Cardiac muscle cell (in vitro differentiated cells and primary cell): Measurements from ENCODE around the gene ZFAND3. TPM values are rescaled to one million over a fixed set of nuclear protein-coding genes. Genes with fewer than 3 reads are reported as not detected.

Source experiments
- DNase-seq, 2 donors: peaks; one replicate each; pipeline versions ENCODE4 v3.0.0 to v3.0.0-alpha.2; 2010 to 2017; ENCODE audit warnings: low read depth in 1 of 2, low spot score in 1 of 2
- H3K27ac ChIP-seq: fragments of 200-600 bp; sonication (generic); 2 replicates; pipeline ENCODE4 v1.5.1; 2016
- H3K27me3 ChIP-seq: fragments of 200-600 bp; sonication (generic); 2 replicates; pipeline ENCODE4 v1.6.0; 2016; ENCODE audit warnings: control low read depth
- H3K36me3 ChIP-seq: fragments of 200-600 bp; sonication (generic); 2 replicates; pipeline ENCODE4 v1.5.1; 2016; ENCODE audit warnings: control low read depth
- H3K4me1 ChIP-seq: fragments of 200-600 bp; sonication (generic); 2 replicates; pipeline ENCODE4 v1.8.1; 2017; ENCODE audit warnings: low read depth, mild to moderate bottlenecking, mixed run types
- H3K4me3 ChIP-seq: fragments of 200-600 bp; sonication (generic); 2 replicates; pipeline ENCODE4 v1.5.1; 2016; ENCODE audit warnings: mild to moderate bottlenecking
- H3K9me3 ChIP-seq: fragments of 200-600 bp; sonication (generic); 2 replicates; pipeline ENCODE4 v1.5.1; 2017; ENCODE audit warnings: low read depth, mild to moderate bottlenecking, control low read depth
- CTCF ChIP-seq: IDR thresholded peaks from 2 replicates; pipeline ENCODE4 v1.5.1; 2012; ENCODE audit warnings: low read depth, mild to moderate bottlenecking, low read length
- polyA plus RNA-seq: library from polyadenylated mRNA; unstranded; fragments of >200 nt; fragmentation: Nextera tagmentation; extraction: Ambion mirVana; gene quantifications from 2 replicates; pipeline ENCODE4 v1.2.1, GENCODE V29; 2016
- total RNA-seq: library from RNA; depleted of rRNA; stranded (reverse); fragments of >200 nt; gene quantifications from 2 replicates; pipeline ENCODE4 v1.2.3, GENCODE V29; 2016

The ZFAND3 gene
- total and polyA plus RNA-seq, 2 experiments from 2014 or later = 49.9 to 68.0 TPM

GRCh38 chr6:38141716-38142115 lies 322.2 kb downstream of the ZFAND3 start:
- Histone ChIP-seq H3K27ac (no peak overlapping the region), H3K36me3 (no peaks in the 10 kb centered on the region), H3K27me3 (no peaks in the 10 kb centered on the region), H3K4me1 (peaks cover 15% of the 10 kb centered on the region), H3K9me3 (no peaks in the 10 kb centered on the region), H3K4me3 (no peak overlapping the region)
- no peak for TF ChIP-seq CTCF
- DNase-seq = no peak

- H3K27ac ChIP-seq = peak overlapping the region; percentile 55
- TF ChIP-seq CTCF = no peak
Observed at GRCh38 chr6:38142178-38142902, 322.8 kb downstream of the ZFAND3 start.

GRCh38 chr6:38143191-38144150 lies 323.9 kb downstream of the ZFAND3 start:
- H3K36me3 ChIP-seq = no peaks in the 10 kb centered on the region
- H3K4me1 ChIP-seq = peaks cover 12% of the 10 kb centered on the region
- peak in 1 of 2 donors; percentile 26 for DNase-seq
- peak overlapping the region; percentile 55 for H3K27ac ChIP-seq
- no peak for TF ChIP-seq CTCF
- no peaks in the 10 kb centered on the region for H3K9me3 ChIP-seq
- H3K4me3 ChIP-seq = no peak overlapping the region
- no peaks in the 10 kb centered on the region for H3K27me3 ChIP-seq

More at GRCh38 chr6:38142178-38142902, 322.8 kb downstream of the ZFAND3 start:
- H3K27me3 ChIP-seq = no peaks in the 10 kb centered on the region
- no peak for DNase-seq
- peaks cover 15% of the 10 kb centered on the region for H3K4me1 ChIP-seq
- no peak overlapping the region for H3K4me3 ChIP-seq
- H3K9me3 ChIP-seq = no peaks in the 10 kb centered on the region
- no peaks in the 10 kb centered on the region for H3K36me3 ChIP-seq

- TF ChIP-seq CTCF = no peak
- DNase-seq = no peak
- H3K27me3 ChIP-seq = no peaks in the 10 kb centered on the region
- no peak overlapping the region for H3K27ac ChIP-seq
- peaks cover 12% of the 10 kb centered on the region for H3K4me1 ChIP-seq
- no peaks in the 10 kb centered on the region for H3K9me3 ChIP-seq
- no peaks in the 10 kb centered on the region for H3K36me3 ChIP-seq
- no peak overlapping the region for H3K4me3 ChIP-seq
Observed at GRCh38 chr6:38144365-38144945, 324.9 kb downstream of the ZFAND3 start.

GRCh38 chr6:38146021-38146733 lies 326.6 kb downstream of the ZFAND3 start:
- H3K4me3 ChIP-seq = no peak overlapping the region
- no peaks in the 10 kb centered on the region for H3K27me3 ChIP-seq
- H3K36me3 ChIP-seq = no peaks in the 10 kb centered on the region
- DNase-seq = no peak
- no peak for TF ChIP-seq CTCF
- H3K27ac ChIP-seq = no peak overlapping the region
- no peaks in the 10 kb centered on the region for H3K9me3 ChIP-seq
- H3K4me1 ChIP-seq = peaks cover 12% of the 10 kb centered on the region
